Cardiac muscle cell (in vitro differentiated cells and primary cell): ENCODE data around the gene S100A16. TPM values are rescaled to one million over a fixed set of nuclear protein-coding genes. Genes with fewer than 3 reads are reported as not detected.

ENCODE experiments used
- DNase-seq, 2 donors: peaks; one replicate each; pipeline versions ENCODE4 v3.0.0 to v3.0.0-alpha.2; 2010 to 2017; ENCODE audit warnings: low read depth in 1 of 2, low spot score in 1 of 2
- H3K27ac ChIP-seq: fragments of 200-600 bp; sonication (generic); 2 replicates; pipeline ENCODE4 v1.5.1; 2016
- H3K27me3 ChIP-seq: fragments of 200-600 bp; sonication (generic); 2 replicates; pipeline ENCODE4 v1.6.0; 2016; ENCODE audit warnings: control low read depth
- H3K36me3 ChIP-seq: fragments of 200-600 bp; sonication (generic); 2 replicates; pipeline ENCODE4 v1.5.1; 2016; ENCODE audit warnings: control low read depth
- H3K4me1 ChIP-seq: fragments of 200-600 bp; sonication (generic); 2 replicates; pipeline ENCODE4 v1.8.1; 2017; ENCODE audit warnings: low read depth, mild to moderate bottlenecking, mixed run types
- H3K4me3 ChIP-seq: fragments of 200-600 bp; sonication (generic); 2 replicates; pipeline ENCODE4 v1.5.1; 2016; ENCODE audit warnings: mild to moderate bottlenecking
- H3K9me3 ChIP-seq: fragments of 200-600 bp; sonication (generic); 2 replicates; pipeline ENCODE4 v1.5.1; 2017; ENCODE audit warnings: low read depth, mild to moderate bottlenecking, control low read depth
- CTCF ChIP-seq: IDR thresholded peaks from 2 replicates; pipeline ENCODE4 v1.5.1; 2012; ENCODE audit warnings: low read depth, mild to moderate bottlenecking, low read length
- polyA plus RNA-seq: library from polyadenylated mRNA; unstranded; fragments of >200 nt; fragmentation: Nextera tagmentation; extraction: Ambion mirVana; gene quantifications from 2 replicates; pipeline ENCODE4 v1.2.1, GENCODE V29; 2016
- total RNA-seq: library from RNA; depleted of rRNA; stranded (reverse); fragments of >200 nt; gene quantifications from 2 replicates; pipeline ENCODE4 v1.2.3, GENCODE V29; 2016

S100A16 gene
- total and polyA plus RNA-seq, 2 experiments from 2014 or later = 59.7 to 110 TPM

- no peak overlapping the region for H3K27ac ChIP-seq
- H3K4me3 ChIP-seq = no peak overlapping the region
- DNase-seq = peak; percentile 29 to 35
- H3K36me3 ChIP-seq = no peaks in the 10 kb centered on the region
- no peaks in the 10 kb centered on the region for H3K9me3 ChIP-seq
- no peaks in the 10 kb centered on the region for H3K27me3 ChIP-seq
- no peak for TF ChIP-seq CTCF
- peaks cover 16% of the 10 kb centered on the region for H3K4me1 ChIP-seq
Measured at GRCh38 chr1:153573351-153573750, 39.6 kb downstream of the S100A16 start.

- H3K4me1 ChIP-seq = peaks cover 23% of the 10 kb centered on the region
- no peak overlapping the region for H3K27ac ChIP-seq
- no peaks in the 10 kb centered on the region for H3K27me3 ChIP-seq
- DNase-seq = peak; percentile 72 to 83
- H3K36me3 ChIP-seq = no peaks in the 10 kb centered on the region
- no peak overlapping the region for H3K4me3 ChIP-seq
- TF ChIP-seq CTCF = peak; percentile 90
- no peaks in the 10 kb centered on the region for H3K9me3 ChIP-seq
Measured at GRCh38 chr1:153572569-153573015, 40.3 kb downstream of the S100A16 start.

GRCh38 chr1:153571706-153572105 is 41.2 kb downstream of the S100A16 start:
- no peak for TF ChIP-seq CTCF
- Histone ChIP-seq H3K36me3 (no peaks in the 10 kb centered on the region), H3K27me3 (no peaks in the 10 kb centered on the region), H3K9me3 (no peaks in the 10 kb centered on the region), H3K27ac (no peak overlapping the region), H3K4me1 (peaks cover 23% of the 10 kb centered on the region), H3K4me3 (no peak overlapping the region)
- no peak for DNase-seq

GRCh38 chr1:153570874-153571273 is 42.1 kb downstream of the S100A16 start:
- no peaks in the 10 kb centered on the region for H3K36me3 ChIP-seq
- H3K4me1 ChIP-seq = peaks cover 29% of the 10 kb centered on the region
- no peak overlapping the region for H3K4me3 ChIP-seq
- H3K27me3 ChIP-seq = no peaks in the 10 kb centered on the region
- DNase-seq = no peak
- no peak for TF ChIP-seq CTCF
- H3K27ac ChIP-seq = no peak overlapping the region
- H3K9me3 ChIP-seq = no peaks in the 10 kb centered on the region

- TF ChIP-seq CTCF = no peak
- Histone ChIP-seq H3K9me3 (no peaks in the 10 kb centered on the region), H3K27ac (no peak overlapping the region), H3K27me3 (no peaks in the 10 kb centered on the region), H3K36me3 (no peaks in the 10 kb centered on the region), H3K4me3 (no peak overlapping the region), H3K4me1 (peaks cover 37% of the 10 kb centered on the region)
- DNase-seq = no peak
Measured at GRCh38 chr1:153569465-153569864, 43.5 kb downstream of the S100A16 start.
